Measurements from ENCODE around the gene DLX4.

- TF ChIP-seq POLR2A (IDR thresholded peaks at IDR 0.05; ENCODE audit: low read depth, low read length), result no peak
- no peak for TF ChIP-seq POLR2AphosphoS5 (IDR thresholded peaks at IDR 0.05; ENCODE audit: low read depth, low read length)
Observed at GRCh38 chr17:49984283-49984682, 15.3 kb downstream of the DLX4 start.
